CD1c-positive myeloid dendritic cell (primary cell): ENCODE measurements around the gene DCAF11.
A peak's percentile ranks its signal among the peaks of the same experiment; 100 is the strongest.

Source experiments
- DNase-seq: peaks from one replicate; pipeline ENCODE4 v3.0.0-alpha.2; 2016; ENCODE audit errors: extremely low spot score

The DCAF11 gene

GRCh38 chr14:24160850-24161804 lies 46.5 kb downstream of the DCAF11 start, which contains the start of gene IRF9:
IRF9 (plus strand) TSS chr14:24161265; CDS start chr14:24162145, 880 bp downstream.
- DNase-seq: peak; percentile 98

- DNase-seq: peak; percentile 13
These were observed 47.5 kb downstream of the DCAF11 start for GRCh38 chr14:24162093-24162492.

- DNase-seq: no peak
These were observed 50.0 kb downstream of the DCAF11 start for GRCh38 chr14:24164518-24164991.

- no peak for DNase-seq
These were observed 51.2 kb downstream of the DCAF11 start for GRCh38 chr14:24165785-24166184.

GRCh38 chr14:24167469-24168114 lies 53.0 kb downstream of the DCAF11 start:
- peak; percentile 59 for DNase-seq

- peak; percentile 33 for DNase-seq
These were observed 57.1 kb downstream of the DCAF11 start, which contains the start of gene REC8 for GRCh38 chr14:24171422-24172260. REC8 (plus strand) TSS chr14:24172080; CDS start chr14:24172553, 473 bp downstream.

- no peak for DNase-seq
These were observed 57.8 kb downstream of the DCAF11 start for GRCh38 chr14:24172261-24172860.

GRCh38 chr14:24172871-24173281 lies 58.3 kb downstream of the DCAF11 start:
- no peak for DNase-seq
